Measurements from ENCODE around the gene HS3ST2. TPM values are rescaled to one million over a fixed set of nuclear protein-coding genes. Genes with fewer than 3 reads are reported as not detected.

Gene HS3ST2
- total RNA-seq, 1 donor from 2014 or later, result not detected

DNA sequence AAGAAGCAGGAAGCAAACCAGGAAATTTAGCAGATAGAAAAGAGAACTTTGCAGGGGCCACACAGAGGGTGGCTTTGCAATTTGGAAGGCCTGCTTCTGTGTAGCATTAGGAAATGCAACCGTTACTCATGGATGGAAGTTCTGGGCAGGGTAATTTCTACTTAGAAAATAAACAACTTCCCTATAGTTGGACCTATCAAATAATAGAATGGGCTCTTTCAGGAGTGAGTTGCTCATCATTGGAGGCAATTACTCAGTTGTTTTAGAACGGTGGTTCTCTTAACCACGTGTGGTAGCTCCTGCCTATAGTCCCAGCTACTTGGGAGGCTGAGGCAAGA is 25.8 kb upstream of the HS3ST2 start:
- TF ChIP-seq, protein P1, sequence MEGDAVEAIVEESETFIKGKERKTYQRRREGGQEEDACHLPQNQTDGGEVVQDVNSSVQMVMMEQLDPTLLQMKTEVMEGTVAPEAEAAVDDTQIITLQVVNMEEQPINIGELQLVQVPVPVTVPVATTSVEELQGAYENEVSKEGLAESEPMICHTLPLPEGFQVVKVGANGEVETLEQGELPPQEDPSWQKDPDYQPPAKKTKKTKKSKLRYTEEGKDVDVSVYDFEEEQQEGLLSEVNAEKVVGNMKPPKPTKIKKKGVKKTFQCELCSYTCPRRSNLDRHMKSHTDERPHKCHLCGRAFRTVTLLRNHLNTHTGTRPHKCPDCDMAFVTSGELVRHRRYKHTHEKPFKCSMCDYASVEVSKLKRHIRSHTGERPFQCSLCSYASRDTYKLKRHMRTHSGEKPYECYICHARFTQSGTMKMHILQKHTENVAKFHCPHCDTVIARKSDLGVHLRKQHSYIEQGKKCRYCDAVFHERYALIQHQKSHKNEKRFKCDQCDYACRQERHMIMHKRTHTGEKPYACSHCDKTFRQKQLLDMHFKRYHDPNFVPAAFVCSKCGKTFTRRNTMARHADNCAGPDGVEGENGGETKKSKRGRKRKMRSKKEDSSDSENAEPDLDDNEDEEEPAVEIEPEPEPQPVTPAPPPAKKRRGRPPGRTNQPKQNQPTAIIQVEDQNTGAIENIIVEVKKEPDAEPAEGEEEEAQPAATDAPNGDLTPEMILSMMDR (conservative IDR thresholded peaks at IDR 0.05; ENCODE audit: low read depth, low read length), result no peak
- no peak for DNase-seq (ENCODE audit: low read depth)
- H3K4me3 ChIP-seq (ENCODE audit: low read depth, low read length), result no peak overlapping the region

DNA sequence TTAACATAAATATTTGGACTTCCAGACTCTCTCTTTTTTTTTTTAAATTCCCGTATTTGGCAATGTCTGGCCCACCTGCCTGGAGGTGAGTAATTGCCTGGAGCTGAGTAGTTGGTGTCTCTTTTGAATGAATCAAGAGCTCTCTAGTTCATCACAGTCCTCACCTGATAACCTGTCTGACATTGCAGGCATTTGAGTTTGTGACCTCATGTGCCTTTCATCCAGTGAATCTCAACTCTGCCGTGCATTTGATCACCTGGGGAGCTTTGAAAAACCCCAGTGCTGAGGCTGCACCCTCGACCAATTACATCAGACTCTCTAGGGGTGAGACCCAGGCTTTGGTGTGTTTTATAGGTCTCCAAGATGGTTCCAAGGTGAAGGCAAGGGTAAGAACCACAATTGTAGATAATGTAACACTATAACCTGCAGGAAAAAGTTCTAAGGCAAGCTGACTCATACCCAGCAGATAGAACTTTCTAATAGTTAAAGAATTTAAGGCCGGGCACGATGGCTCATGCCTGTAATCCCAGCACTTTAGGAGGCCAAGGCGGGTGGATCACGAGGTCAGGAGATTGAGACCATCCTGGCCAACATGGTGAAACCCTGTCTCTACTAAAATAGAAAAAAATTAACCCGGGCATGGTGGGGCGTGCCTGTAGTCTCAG is 24.5 kb upstream of the HS3ST2 start:
- no peak overlapping the region for H3K4me3 ChIP-seq (ENCODE audit: low read depth, low read length)
- TF ChIP-seq, protein P1 (conservative IDR thresholded peaks at IDR 0.05; ENCODE audit: low read depth, low read length), result no peak
- DNase-seq (ENCODE audit: low read depth), result no peak

DNA sequence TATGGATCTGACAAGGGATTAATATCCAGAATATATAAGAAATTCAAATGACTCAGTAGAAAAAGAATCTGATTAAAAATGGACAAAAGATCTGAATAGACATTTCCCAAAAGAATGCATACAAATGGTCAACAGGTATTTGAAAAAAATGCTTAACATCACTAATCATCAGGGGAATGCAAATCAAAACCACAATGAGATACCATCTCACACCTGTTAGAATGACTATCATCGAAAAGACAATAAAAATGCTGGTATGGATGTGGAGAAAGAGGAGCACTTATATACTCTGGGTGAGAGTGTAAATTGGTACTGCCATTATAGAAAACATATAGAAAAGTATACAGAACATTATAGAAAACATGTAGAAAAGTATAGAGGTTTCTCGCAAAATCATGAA is 16.4 kb upstream of the HS3ST2 start:
- TF ChIP-seq, protein P1 (conservative IDR thresholded peaks at IDR 0.05; ENCODE audit: low read depth, low read length), result no peak
- H3K4me3 ChIP-seq (ENCODE audit: low read depth, low read length), result no peak overlapping the region
- DNase-seq (ENCODE audit: low read depth), result no peak

DNA sequence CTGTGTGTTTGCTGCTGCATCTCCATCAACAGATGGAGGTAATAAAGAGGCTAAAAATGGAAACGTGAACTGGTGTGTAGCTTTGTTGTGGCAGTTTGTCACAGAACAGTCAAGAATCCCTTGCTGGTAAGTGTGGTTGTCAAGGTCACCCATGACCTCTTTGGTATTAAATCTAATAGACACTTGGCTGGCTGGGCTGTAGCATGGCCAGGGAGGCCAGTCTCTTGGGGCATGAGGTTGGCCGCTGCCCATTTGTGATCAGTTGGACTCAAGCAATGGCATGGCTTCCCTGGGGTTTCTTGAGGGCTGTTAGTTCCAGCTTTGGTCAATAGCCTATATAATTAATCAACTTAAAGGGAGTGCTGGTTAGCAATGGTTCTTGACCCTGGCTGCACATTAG is 14.8 kb upstream of the HS3ST2 start:
- no peak for DNase-seq (ENCODE audit: low read depth)
- TF ChIP-seq, protein P1 (conservative IDR thresholded peaks at IDR 0.05; ENCODE audit: low read depth, low read length), result no peak

DNA sequence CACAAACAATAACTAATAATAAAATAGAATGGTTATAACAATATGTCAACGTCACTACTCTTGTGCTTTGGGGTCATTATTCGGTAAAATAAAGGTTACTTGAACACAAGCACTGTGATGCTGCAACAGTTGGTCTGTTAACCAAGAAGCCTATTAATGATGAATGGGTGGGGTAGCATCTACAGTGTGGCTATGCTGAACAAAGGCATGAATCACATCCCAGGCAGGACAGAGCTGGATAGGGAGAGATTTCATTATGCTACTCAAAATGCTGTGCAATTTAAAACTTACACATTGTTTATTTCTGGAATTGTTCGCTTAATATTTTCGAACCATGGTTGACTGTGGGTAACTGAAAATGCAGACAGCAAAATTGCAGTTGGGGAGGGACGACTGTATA is 9.1 kb upstream of the HS3ST2 start:
- no peak overlapping the region for H3K4me3 ChIP-seq (ENCODE audit: low read depth, low read length)
- DNase-seq (ENCODE audit: low read depth), result no peak
- TF ChIP-seq, protein P1 (conservative IDR thresholded peaks at IDR 0.05; ENCODE audit: low read depth, low read length), result no peak

More for the DNA sequence above, 14.8 kb upstream of the HS3ST2 start:
- no peak overlapping the region for H3K4me3 ChIP-seq (ENCODE audit: low read depth, low read length)

DNA sequence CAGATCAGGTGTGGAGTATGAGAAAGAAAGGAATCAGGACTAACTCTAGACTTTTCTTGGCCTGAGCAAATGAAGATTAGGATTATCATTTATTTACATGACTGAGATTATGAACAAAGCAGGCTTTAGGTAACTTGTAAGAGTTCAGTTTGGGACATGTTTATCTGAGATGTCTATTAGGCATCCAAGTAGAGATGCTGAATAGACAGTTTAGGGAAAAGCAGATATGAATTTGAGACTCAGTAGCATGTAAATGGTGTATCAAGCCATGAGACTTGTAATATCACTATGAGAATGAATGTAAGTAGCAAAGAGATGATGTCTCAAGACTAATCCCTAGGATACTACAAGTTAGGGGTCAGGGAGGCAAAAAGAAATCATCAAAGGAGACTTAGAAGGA is 8.6 kb upstream of the HS3ST2 start:
- H3K4me3 ChIP-seq (ENCODE audit: low read depth, low read length), result no peak overlapping the region
- TF ChIP-seq, protein P1 (conservative IDR thresholded peaks at IDR 0.05; ENCODE audit: low read depth, low read length), result no peak
- no peak for DNase-seq (ENCODE audit: low read depth)

DNA sequence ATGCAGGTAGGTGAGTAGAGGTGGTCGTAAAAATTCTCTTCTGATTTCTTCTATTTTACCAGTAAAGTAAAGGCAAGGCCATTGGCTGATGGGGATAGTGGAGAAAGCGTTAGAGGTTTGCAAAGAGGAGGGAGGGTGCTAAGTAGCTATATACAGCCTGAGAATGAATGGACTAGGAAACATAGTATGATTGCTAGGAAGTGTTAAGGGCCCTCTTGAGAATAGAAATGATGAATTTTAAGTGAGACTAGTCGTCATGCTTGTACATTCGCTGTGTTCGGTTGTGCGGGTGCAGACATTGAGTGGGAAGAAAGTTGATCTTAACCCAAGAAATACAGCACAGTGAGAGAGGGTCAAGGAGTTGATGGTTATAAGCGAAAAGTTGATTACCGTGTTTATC is 7.2 kb upstream of the HS3ST2 start:
- TF ChIP-seq, protein P1 (conservative IDR thresholded peaks at IDR 0.05; ENCODE audit: low read depth, low read length), result no peak
- H3K4me3 ChIP-seq (ENCODE audit: low read depth, low read length), result no peak overlapping the region
- DNase-seq (ENCODE audit: low read depth), result no peak

Data from epithelial cell of proximal tubule (primary cell).